Panc1 (cell line): ENCODE results near the gene ARHGAP31.

Experiments
- CTCF ChIP-seq: fragments of 450-650 bp; IDR thresholded peaks from 2 replicates; pipeline ENCODE4 v1.5.1; 2017; ENCODE audit warnings: mild to moderate bottlenecking
- POLR2AphosphoS5 ChIP-seq: IDR thresholded peaks from 2 replicates; pipeline ENCODE4 v1.6.1; 2012; ENCODE audit warnings: mild to moderate bottlenecking, low read depth, low read length, moderate library complexity
- REST ChIP-seq, 2 experiments: IDR thresholded peaks; 2 replicates each; pipeline ENCODE4 v1.6.1; 2011 to 2012; ENCODE audit warnings: low read depth in 2 of 2, control low read depth in 1 of 2, low read length in 1 of 2, mild to moderate bottlenecking in 1 of 2, moderate library complexity in 1 of 2; ENCODE audit not compliant: insufficient read depth in 1 of 2

- TF ChIP-seq CTCF, result no peak
- no peak for TF ChIP-seq POLR2AphosphoS5
- no peak for TF ChIP-seq REST (IDR thresholded peaks at IDR 0.05; ENCODE audit: insufficient read depth in 1 of 2, low read depth in 2 of 2, low read length in 1 of 2)
Observed at GRCh38 chr3:119375106-119375505, 80.9 kb downstream of the ARHGAP31 start.
